OCI-LY3 (cell line): ENCODE measurements around the gene NOS1AP.

ENCODE experiments used
- H2AFZ ChIP-seq: fragments of 200-600, 300-600 bp; shearing (Covaris generic); 2 replicates; pipeline ENCODE4 v1.6.0; 2014; ENCODE audit warnings: antibody characterized with exemption, low read depth, low read length
- H3K27ac ChIP-seq: fragments of 200-600, 300-600 bp; sonication (generic); 2 replicates; pipeline ENCODE4 v1.5.1; 2014; ENCODE audit warnings: mild to moderate bottlenecking, low read length, moderate library complexity, mixed read lengths
- H3K27me3 ChIP-seq: fragments of 200-600, 300-600 bp; sonication (generic); 2 replicates; pipeline ENCODE4 v1.6.1; 2014; ENCODE audit warnings: low read depth, low read length, mixed read lengths
- H3K36me3 ChIP-seq: fragments of 200-600, 300-600 bp; sonication (generic); replicated peaks from 2 replicates; pipeline ENCODE3; 2014; ENCODE audit warnings: low read depth, low read length, mixed read lengths
- H3K4me1 ChIP-seq: fragments of 300-600, 200-600 bp; sonication (generic); 2 replicates; pipeline ENCODE4 v1.6.1; 2014; ENCODE audit warnings: low read length, mixed read lengths
- H3K4me2 ChIP-seq: fragments of 200-600, 300-600 bp; sonication (generic); 2 replicates; pipeline ENCODE4 v1.6.1; 2014; ENCODE audit warnings: low read length, mixed read lengths
- H3K4me3 ChIP-seq: fragments of 300-600, 200-600 bp; sonication (generic); 2 replicates; pipeline ENCODE4 v1.5.1; 2014; ENCODE audit warnings: antibody characterized with exemption, mild to moderate bottlenecking, low read length, moderate library complexity
- H3K79me2 ChIP-seq: fragments of 300-600, 200-600 bp; shearing (Covaris generic); 2 replicates; pipeline ENCODE4 v1.6.1; 2014; ENCODE audit warnings: mild to moderate bottlenecking, low read length, mixed read lengths
- H3K9ac ChIP-seq: fragments of 300-600, 200-600 bp; shearing (Covaris generic); 2 replicates; pipeline ENCODE4 v1.6.0; 2014; ENCODE audit warnings: mild to moderate bottlenecking, low read length, moderate library complexity
- H3K9me3 ChIP-seq: fragments of 200-600, 300-600 bp; shearing (Covaris generic); 2 replicates; pipeline ENCODE4 v1.6.1; 2014; ENCODE audit warnings: low read length, mixed read lengths; ENCODE audit not compliant: insufficient read depth
- H4K20me1 ChIP-seq: fragments of 200-600, 300-600 bp; sonication (generic); 2 replicates; pipeline ENCODE4 v1.6.1; 2016; ENCODE audit warnings: low read length, mixed read lengths; ENCODE audit not compliant: insufficient read depth
- EZH2phosphoT487 ChIP-seq: fragments of 200-600 bp; shearing (Covaris generic); IDR thresholded peaks from 2 replicates; pipeline ENCODE4 v1.6.1; 2018; ENCODE audit warnings: antibody characterized with exemption, mixed run types, low read depth
- TF ChIP-seq, protein P1 (sequence below): fragments of 200-600, 300-600 bp; sonication (generic); IDR thresholded peaks from 2 replicates; pipeline ENCODE4 v1.5.1; 2014; ENCODE audit warnings: antibody characterized with exemption, low read length, low read depth

NOS1AP gene

DNA sequence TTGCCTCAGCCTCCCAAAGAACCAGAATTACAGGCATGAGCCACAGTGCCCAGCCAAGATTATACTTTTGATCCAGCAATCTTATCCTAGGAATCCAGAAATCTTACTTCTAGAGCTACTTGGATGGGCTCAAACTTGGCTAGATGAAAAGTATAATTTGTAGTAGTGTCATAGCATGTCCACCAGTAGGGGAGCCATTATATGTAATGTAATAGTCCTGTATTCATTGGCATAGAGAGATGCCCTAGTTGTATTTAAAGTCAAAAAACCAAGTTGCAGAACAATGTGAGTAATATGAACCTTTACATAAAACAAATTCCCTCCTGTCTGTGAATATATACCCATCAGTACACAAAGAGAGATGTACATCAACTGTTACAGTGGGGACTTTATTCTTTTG is 83.9 kb downstream of the NOS1AP start:
- Histone ChIP-seq H3K4me1 (no peaks in the 10 kb centered on the region), H3K4me3 (no peak overlapping the region), H3K36me3 (no peaks in the 10 kb centered on the region), H3K27me3 (peaks cover 17% of the 10 kb centered on the region), H2AFZ (no peak overlapping the region), H3K9me3 (no peaks in the 10 kb centered on the region), H3K4me2 (no peak overlapping the region), H3K27ac (no peak overlapping the region), H3K79me2 (no peaks in the 10 kb centered on the region), H3K9ac (no peak overlapping the region), H4K20me1 (no peaks in the 10 kb centered on the region)
- TF ChIP-seq, protein P1, sequence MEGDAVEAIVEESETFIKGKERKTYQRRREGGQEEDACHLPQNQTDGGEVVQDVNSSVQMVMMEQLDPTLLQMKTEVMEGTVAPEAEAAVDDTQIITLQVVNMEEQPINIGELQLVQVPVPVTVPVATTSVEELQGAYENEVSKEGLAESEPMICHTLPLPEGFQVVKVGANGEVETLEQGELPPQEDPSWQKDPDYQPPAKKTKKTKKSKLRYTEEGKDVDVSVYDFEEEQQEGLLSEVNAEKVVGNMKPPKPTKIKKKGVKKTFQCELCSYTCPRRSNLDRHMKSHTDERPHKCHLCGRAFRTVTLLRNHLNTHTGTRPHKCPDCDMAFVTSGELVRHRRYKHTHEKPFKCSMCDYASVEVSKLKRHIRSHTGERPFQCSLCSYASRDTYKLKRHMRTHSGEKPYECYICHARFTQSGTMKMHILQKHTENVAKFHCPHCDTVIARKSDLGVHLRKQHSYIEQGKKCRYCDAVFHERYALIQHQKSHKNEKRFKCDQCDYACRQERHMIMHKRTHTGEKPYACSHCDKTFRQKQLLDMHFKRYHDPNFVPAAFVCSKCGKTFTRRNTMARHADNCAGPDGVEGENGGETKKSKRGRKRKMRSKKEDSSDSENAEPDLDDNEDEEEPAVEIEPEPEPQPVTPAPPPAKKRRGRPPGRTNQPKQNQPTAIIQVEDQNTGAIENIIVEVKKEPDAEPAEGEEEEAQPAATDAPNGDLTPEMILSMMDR: no peak
- TF ChIP-seq EZH2phosphoT487: no peak

DNA sequence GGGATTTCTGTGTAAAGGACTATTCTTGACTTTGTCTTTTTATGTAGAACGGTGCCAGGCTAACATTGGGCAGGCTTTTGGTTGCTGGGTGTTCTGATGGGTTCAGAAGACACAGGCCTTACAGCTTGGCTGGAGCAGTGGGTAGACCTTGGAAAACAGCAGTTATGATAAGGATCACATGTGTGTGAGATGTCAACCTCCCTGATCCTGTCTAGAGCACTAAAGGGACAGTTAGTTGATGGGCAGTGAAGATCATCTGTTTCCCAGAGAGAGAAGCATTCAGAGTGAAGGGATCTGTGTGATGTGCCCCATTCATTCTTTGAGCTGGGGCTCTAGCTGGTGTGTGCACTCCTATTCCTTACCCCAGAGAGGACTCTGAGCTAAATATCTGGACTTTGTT is 88.0 kb downstream of the NOS1AP start:
- H3K4me1 ChIP-seq: no peaks in the 10 kb centered on the region
- H3K79me2 ChIP-seq: no peaks in the 10 kb centered on the region
- H3K9ac ChIP-seq: no peak overlapping the region
- no peak overlapping the region for H3K4me2 ChIP-seq
- H2AFZ ChIP-seq: no peak overlapping the region
- peaks cover 39% of the 10 kb centered on the region for H3K27me3 ChIP-seq
- no peak overlapping the region for H3K27ac ChIP-seq
- H4K20me1 ChIP-seq: no peaks in the 10 kb centered on the region
- H3K9me3 ChIP-seq: no peaks in the 10 kb centered on the region
- H3K36me3 ChIP-seq: no peaks in the 10 kb centered on the region
- no peak for TF ChIP-seq EZH2phosphoT487
- TF ChIP-seq, protein P1: no peak
- no peak overlapping the region for H3K4me3 ChIP-seq

GRCh38 chr1:162158624-162159271 is 89.3 kb downstream of the NOS1AP start:
- TF ChIP-seq EZH2phosphoT487: no peak
- TF ChIP-seq, protein P1: no peak
- H4K20me1 ChIP-seq: no peaks in the 10 kb centered on the region
- H3K27me3 ChIP-seq: peaks cover 45% of the 10 kb centered on the region
- no peaks in the 10 kb centered on the region for H3K79me2 ChIP-seq
- no peak overlapping the region for H3K27ac ChIP-seq
- no peak overlapping the region for H3K4me3 ChIP-seq
- no peaks in the 10 kb centered on the region for H3K4me1 ChIP-seq
- no peaks in the 10 kb centered on the region for H3K9me3 ChIP-seq
- no peak overlapping the region for H2AFZ ChIP-seq
- no peaks in the 10 kb centered on the region for H3K36me3 ChIP-seq
- H3K9ac ChIP-seq: no peak overlapping the region
- H3K4me2 ChIP-seq: no peak overlapping the region

DNA sequence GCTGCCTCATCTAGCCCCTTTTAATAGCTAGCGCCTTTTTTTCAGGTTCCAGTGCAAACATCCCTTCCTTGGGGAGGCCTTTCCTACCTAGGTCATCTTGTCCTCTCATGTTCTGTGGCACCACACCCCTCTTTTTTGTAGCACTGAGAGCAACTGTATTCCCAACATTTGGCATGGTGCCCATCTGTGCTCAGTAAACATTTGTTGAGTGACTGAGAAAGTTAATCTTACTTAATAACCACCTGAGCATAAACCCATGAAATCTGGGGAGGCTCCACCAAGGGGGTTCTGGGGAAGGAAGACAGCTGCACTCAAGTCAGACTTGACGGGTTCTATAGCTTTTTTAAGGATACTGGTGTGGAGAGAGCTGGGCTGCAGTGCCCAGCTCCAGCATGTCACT is 90.0 kb downstream of the NOS1AP start:
- no peaks in the 10 kb centered on the region for H3K79me2 ChIP-seq
- H3K9ac ChIP-seq: no peak overlapping the region
- no peaks in the 10 kb centered on the region for H3K9me3 ChIP-seq
- H3K4me2 ChIP-seq: no peak overlapping the region
- no peak overlapping the region for H3K4me3 ChIP-seq
- H3K27me3 ChIP-seq: peaks cover 47% of the 10 kb centered on the region
- H3K4me1 ChIP-seq: no peaks in the 10 kb centered on the region
- H2AFZ ChIP-seq: no peak overlapping the region
- H3K36me3 ChIP-seq: no peaks in the 10 kb centered on the region
- TF ChIP-seq, protein P1: no peak
- no peaks in the 10 kb centered on the region for H4K20me1 ChIP-seq
- no peak overlapping the region for H3K27ac ChIP-seq
